Glomerular endothelial cell (primary cell): Measurements from ENCODE around the gene PAPPA2. TPM values are rescaled to one million over a fixed set of nuclear protein-coding genes. Genes with fewer than 3 reads are reported as not detected.
A peak's percentile ranks its signal among the peaks of the same experiment; 100 is the strongest.

Source experiments
- DNase-seq: peaks from one replicate; pipeline ENCODE4 v3.0.0-alpha.2; 2011; ENCODE audit warnings: low read depth, low spot score; ENCODE audit errors: extremely low read depth
- total RNA-seq: library from RNA; depleted of rRNA; stranded (reverse); fragments of >200 nt; gene quantifications from 2 replicates; pipeline ENCODE4 v1.2.3, GENCODE V29; 2015

The PAPPA2 gene
- total RNA-seq, 1 donor from 2014 or later = 0.18 TPM

GRCh38 chr1:176880955-176881595 is 418.1 kb downstream of the PAPPA2 start:
- DNase-seq = peak; percentile 36

- no peak for DNase-seq
Observed at GRCh38 chr1:176884286-176884685, 421.3 kb downstream of the PAPPA2 start.

- no peak for DNase-seq
Observed at GRCh38 chr1:176884911-176885310, 421.9 kb downstream of the PAPPA2 start.

- no peak for DNase-seq
Observed at GRCh38 chr1:176885341-176885740, 422.4 kb downstream of the PAPPA2 start.

- no peak for DNase-seq
Observed at GRCh38 chr1:176885751-176886150, 422.8 kb downstream of the PAPPA2 start.

GRCh38 chr1:176888471-176889032 is 425.6 kb downstream of the PAPPA2 start:
- no peak for DNase-seq

- DNase-seq = no peak
Observed at GRCh38 chr1:176893625-176894352, 430.8 kb downstream of the PAPPA2 start.

- DNase-seq = no peak
Observed at GRCh38 chr1:176894450-176894849, 431.5 kb downstream of the PAPPA2 start.
